ENCODE data around the gene MSMP.

- no peak for TF ChIP-seq CTCF (conservative IDR thresholded peaks at IDR 0.05; ENCODE audit: low read length)
- TF ChIP-seq EZH2phosphoT487 (IDR thresholded peaks at IDR 0.05; ENCODE audit: borderline replicate concordance, low read depth, low read length), result no peak
Measured at GRCh38 chr9:35708146-35708545, 45.9 kb downstream of the MSMP start.
